HepG2 (cell line): ENCODE data around the gene THADA. TPM values are rescaled to one million over a fixed set of nuclear protein-coding genes. Genes with fewer than 3 reads are reported as not detected.

Source experiments
- GFI1 ChIP-seq: sonication (generic); formaldehyde crosslinking; IDR thresholded peaks from 2 replicates; pipeline ENCODE4 v1.5.0; 2020; ENCODE audit warnings: missing genetic modification reagents, mild to moderate bottlenecking, borderline replicate concordance
- HDAC6 ChIP-seq: fragments of 200-600 bp; sonication (generic); IDR thresholded peaks from 2 replicates; pipeline ENCODE4 v1.7.0; 2017; ENCODE audit warnings: mild to moderate bottlenecking, antibody characterized with exemption, low read length, low read depth
- HNF4A ChIP-seq: sonication (generic); formaldehyde crosslinking; IDR thresholded peaks from 2 replicates; pipeline ENCODE4 v1.4.0; 2020; ENCODE audit warnings: missing genetic modification reagents
- HNRNPUL1 ChIP-seq: fragments of 200-400 bp; formaldehyde crosslinking; IDR thresholded peaks from 2 replicates; pipeline ENCODE4 v1.6.1; 2017; ENCODE audit warnings: low read depth, mild to moderate bottlenecking, low read length, moderate library complexity
- KAT8 ChIP-seq: IDR thresholded peaks from 2 replicates; pipeline ENCODE4 v1.6.1; 2016; ENCODE audit warnings: missing genetic modification reagents, missing compliant biosample characterization
- LBX2 ChIP-seq: sonication (generic); formaldehyde crosslinking; IDR thresholded peaks from 2 replicates; pipeline ENCODE4 v1.5.0; 2020; ENCODE audit warnings: missing genetic modification reagents, mild to moderate bottlenecking, borderline replicate concordance
- LCORL ChIP-seq, 2 experiments: fragments of 450-650 bp in 1 of 2; sonication (generic) in 1 of 2; formaldehyde crosslinking in 1 of 2; IDR thresholded peaks; 2 replicates each; pipeline versions ENCODE4 v1.5.0 to v1.6.1; 2017 to 2020; ENCODE audit warnings: antibody characterized with exemption in 1 of 2, missing genetic modification reagents in 1 of 2
- POGK ChIP-seq: sonication (generic); formaldehyde crosslinking; conservative IDR thresholded peaks from 2 replicates; pipeline ENCODE4 v1.8.0; 2022; ENCODE audit warnings: mild to moderate bottlenecking, moderate library complexity, missing genetic modification reagents
- RAD21 ChIP-seq: fragments of 450-650 bp; formaldehyde crosslinking; IDR thresholded peaks from 2 replicates; pipeline ENCODE4 v1.5.0; 2020; ENCODE audit warnings: mild to moderate bottlenecking
- RERE ChIP-seq: IDR thresholded peaks from 2 replicates; pipeline ENCODE4 v1.6.1; 2016; ENCODE audit warnings: low read depth, missing genetic modification reagents, missing compliant biosample characterization
- REXO4 ChIP-seq: sonication (generic); formaldehyde crosslinking; IDR thresholded peaks from 2 replicates; pipeline ENCODE4 v1.8.0; 2022; ENCODE audit warnings: missing genetic modification reagents, mild to moderate bottlenecking, borderline replicate concordance
- SNAPC5 ChIP-seq: sonication (generic); formaldehyde crosslinking; IDR thresholded peaks from 2 replicates; pipeline ENCODE4 v1.8.1; 2023; ENCODE audit warnings: mild to moderate bottlenecking, missing genetic modification reagents, borderline replicate concordance
- WIZ ChIP-seq: sonication (generic); formaldehyde crosslinking; IDR thresholded peaks from 2 replicates; pipeline ENCODE4 v1.5.1; 2020; ENCODE audit warnings: mild to moderate bottlenecking, missing genetic modification reagents
- ZNF34 ChIP-seq: sonication (generic); formaldehyde crosslinking; IDR thresholded peaks from 2 replicates; pipeline ENCODE4 v1.4.0; 2020; ENCODE audit warnings: mild to moderate bottlenecking, missing genetic modification reagents, borderline replicate concordance
- ZNF709 ChIP-seq: sonication (generic); formaldehyde crosslinking; IDR thresholded peaks from 2 replicates; pipeline ENCODE4 v1.5.0; 2020; ENCODE audit warnings: mild to moderate bottlenecking, missing genetic modification reagents
- ZNF75D ChIP-seq: sonication (generic); formaldehyde crosslinking; IDR thresholded peaks from 2 replicates; pipeline ENCODE4 v1.8.1; 2023; ENCODE audit warnings: missing genetic modification reagents, mild to moderate bottlenecking, borderline replicate concordance
- ZNF768 ChIP-seq: sonication (generic); formaldehyde crosslinking; IDR thresholded peaks from 2 replicates; pipeline ENCODE4 v1.4.0; 2020; ENCODE audit warnings: missing genetic modification reagents
- ZSCAN21 ChIP-seq: sonication (generic); formaldehyde crosslinking; IDR thresholded peaks from 2 replicates; pipeline ENCODE4 v1.8.0; 2022; ENCODE audit warnings: mild to moderate bottlenecking, missing genetic modification reagents, moderate library complexity, borderline replicate concordance
- ZSCAN22 ChIP-seq: sonication (generic); formaldehyde crosslinking; IDR thresholded peaks from 2 replicates; pipeline ENCODE4 v1.4.0; 2020; ENCODE audit warnings: mild to moderate bottlenecking, missing genetic modification reagents
- polyA plus RNA-seq, 8 experiments: library from polyadenylated mRNA; depleted of rRNA in 3 of 8; stranded (reverse) in 7 of 8; unstranded in 1 of 8; fragments of >200 nt; fragmentation: Illumina TruSeq in 4 of 8; extraction: Trizol in 4 of 8; gene quantifications; 2 replicates each; pipeline versions ENCODE4 v1.2.1 to v1.2.3, GENCODE V29; 2011 to 2016; ENCODE audit warnings: low read depth in 4 of 8, missing spikeins in 1 of 8, mixed read lengths in 1 of 8; ENCODE audit not compliant: insufficient read depth in 1 of 8
- total RNA-seq, 5 experiments: library from RNA; depleted of rRNA; stranded (reverse); fragments of >200 nt; fragmentation: Illumina TruSeq; extraction: Trizol; gene quantifications; 2 replicates each; pipeline ENCODE4 v1.2.3, GENCODE V29; 2016; ENCODE audit warnings: low read depth in 1 of 5

THADA gene
- total and polyA plus RNA-seq, 2 of the 13 experiments (the other 11 are each of a cell fraction or from before 2014, with no cell fraction given) = 12.7 to 21.7 TPM

GRCh38 chr2:43225093-43225787 lies 370.6 kb downstream of the THADA start (continued):
- peak; percentile 41; the same call in 1 of the 2 replicates for TF ChIP-seq POGK
- TF ChIP-seq HNRNPUL1 = no peak
- 0 out of 2 replicates have a peak, but pooled peaks have one; percentile 0 for TF ChIP-seq ZNF709 (CRISPR knock-in tag)
- TF ChIP-seq SNAPC5 (CRISPR knock-in tag) = no peak; the same call in 1 of the 2 replicates
- TF ChIP-seq HDAC6 = no peak
- no peak; the same call in 1 of the 2 replicates for TF ChIP-seq RAD21 (CRISPR knock-in tag)
- peak; percentile 46; the same call in 1 of the 2 replicates for TF ChIP-seq ZNF768
- TF ChIP-seq LBX2 = no peak
- TF ChIP-seq ZSCAN22 (CRISPR knock-in tag) = no peak
- no peak for TF ChIP-seq HNF4A (CRISPR knock-in tag)
- no peak for TF ChIP-seq RERE (CRISPR knock-in tag)
- 0 out of 2 replicates have a peak, but pooled peaks have one; percentile 58 for TF ChIP-seq WIZ (CRISPR knock-in tag)
- no peak for TF ChIP-seq KAT8 (CRISPR knock-in tag)
- no peak; the same call in none of the 2 replicates for TF ChIP-seq ZSCAN21 (CRISPR knock-in tag)
- TF ChIP-seq LCORL (IDR thresholded peaks at IDR 0.05) = no peak
- no peak for TF ChIP-seq LCORL (CRISPR knock-in tag; IDR thresholded peaks at IDR 0.05)
- peak; percentile 75; the same call in 1 of the 2 replicates for TF ChIP-seq ZNF75D (CRISPR knock-in tag)
- TF ChIP-seq REXO4 = no peak
- no peak; the same call in 1 of the 2 replicates for TF ChIP-seq ZNF34 (CRISPR knock-in tag)
- peak; percentile 78 for TF ChIP-seq GFI1 (CRISPR knock-in tag)
